ENCODE results near the gene EEF1AKMT1. TPM values are rescaled to one million over a fixed set of nuclear protein-coding genes. Genes with fewer than 3 reads are reported as not detected.

Gene EEF1AKMT1
- total RNA-seq, 1 experiment from 2014 or later = 16.5 TPM

- POLR2A ChIA-PET = no interaction called here
- no TSS peak for BruUV-seq (replicated peaks)
Observed at GRCh38 chr13:20740021-20740420, 33.7 kb downstream of the EEF1AKMT1 start.

DNA sequence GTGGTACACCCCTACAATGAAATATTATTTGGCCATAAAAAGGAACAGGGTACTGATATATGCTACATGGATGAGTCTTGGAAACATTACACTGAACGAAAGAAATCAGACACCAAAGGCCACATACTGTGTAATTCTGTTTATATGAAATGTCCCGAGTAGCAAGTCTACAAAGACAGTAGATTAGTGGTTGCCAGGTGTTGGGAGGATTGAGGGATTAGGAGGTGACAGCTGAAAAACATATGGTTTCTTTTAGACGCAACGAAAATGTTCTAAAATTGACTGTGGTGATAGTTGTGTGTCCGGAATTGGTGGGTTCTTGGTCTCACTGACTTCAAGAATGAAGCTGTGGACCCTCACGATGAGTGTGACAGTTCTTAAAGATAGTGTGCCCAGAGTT, 35.1 kb downstream of the EEF1AKMT1 start:
- Mint-ChIP-seq H3K4me3 (ENCODE audit: unreplicated experiment) (no peak overlapping the region), H3K27ac (ENCODE audit: low read depth, unreplicated experiment) (no peak overlapping the region), H3K4me1 (ENCODE audit: insufficient read depth, unreplicated experiment) (no peaks in the 10 kb centered on the region), H3K36me3 (ENCODE audit: insufficient read depth, unreplicated experiment) (peaks cover 6% of the 10 kb centered on the region), H3K27me3 (ENCODE audit: insufficient read depth, unreplicated experiment) (no peaks in the 10 kb centered on the region), H3K9me3 (ENCODE audit: unreplicated experiment) (no peaks in the 10 kb centered on the region)
- ChIA-PET CTCF (interaction anchor here (0.6 to 1.5 kb wide), 3 partner anchors 27 to 742 kb away, joined by 3 read pairs; no protein-coding TSS in a partner anchor), POLR2A (no interaction called here)
- BruUV-seq (replicated peaks) = no TSS peak
- TF ChIP-seq CTCF (IDR thresholded peaks at IDR 0.05; ENCODE audit: unreplicated experiment) = no peak
- intact Hi-C loops (cut with micrococcal nuclease) = no loop called here
- DNase-seq (ENCODE audit: unreplicated experiment) = no peak

More at GRCh38 chr13:20740021-20740420, 33.7 kb downstream of the EEF1AKMT1 start:
- no peak overlapping the region for H3K4me3 Mint-ChIP-seq (ENCODE audit: unreplicated experiment)
- intact Hi-C loops (cut with micrococcal nuclease) = no loop called here
- no peak overlapping the region for H3K27ac Mint-ChIP-seq (ENCODE audit: low read depth, unreplicated experiment)
- H3K9me3 Mint-ChIP-seq (ENCODE audit: unreplicated experiment) = no peaks in the 10 kb centered on the region
- no peaks in the 10 kb centered on the region for H3K27me3 Mint-ChIP-seq (ENCODE audit: insufficient read depth, unreplicated experiment)
- CTCF ChIA-PET = interaction anchor here (0.7 to 1.5 kb wide), 2 partner anchors 31 to 246 kb away, joined by 3 read pairs; no protein-coding TSS in a partner anchor
- H3K36me3 Mint-ChIP-seq (ENCODE audit: insufficient read depth, unreplicated experiment) = no peaks in the 10 kb centered on the region
- no peak for DNase-seq (ENCODE audit: unreplicated experiment)
- no peaks in the 10 kb centered on the region for H3K4me1 Mint-ChIP-seq (ENCODE audit: insufficient read depth, unreplicated experiment)
- TF ChIP-seq CTCF (IDR thresholded peaks at IDR 0.05; ENCODE audit: unreplicated experiment) = no peak

DNA sequence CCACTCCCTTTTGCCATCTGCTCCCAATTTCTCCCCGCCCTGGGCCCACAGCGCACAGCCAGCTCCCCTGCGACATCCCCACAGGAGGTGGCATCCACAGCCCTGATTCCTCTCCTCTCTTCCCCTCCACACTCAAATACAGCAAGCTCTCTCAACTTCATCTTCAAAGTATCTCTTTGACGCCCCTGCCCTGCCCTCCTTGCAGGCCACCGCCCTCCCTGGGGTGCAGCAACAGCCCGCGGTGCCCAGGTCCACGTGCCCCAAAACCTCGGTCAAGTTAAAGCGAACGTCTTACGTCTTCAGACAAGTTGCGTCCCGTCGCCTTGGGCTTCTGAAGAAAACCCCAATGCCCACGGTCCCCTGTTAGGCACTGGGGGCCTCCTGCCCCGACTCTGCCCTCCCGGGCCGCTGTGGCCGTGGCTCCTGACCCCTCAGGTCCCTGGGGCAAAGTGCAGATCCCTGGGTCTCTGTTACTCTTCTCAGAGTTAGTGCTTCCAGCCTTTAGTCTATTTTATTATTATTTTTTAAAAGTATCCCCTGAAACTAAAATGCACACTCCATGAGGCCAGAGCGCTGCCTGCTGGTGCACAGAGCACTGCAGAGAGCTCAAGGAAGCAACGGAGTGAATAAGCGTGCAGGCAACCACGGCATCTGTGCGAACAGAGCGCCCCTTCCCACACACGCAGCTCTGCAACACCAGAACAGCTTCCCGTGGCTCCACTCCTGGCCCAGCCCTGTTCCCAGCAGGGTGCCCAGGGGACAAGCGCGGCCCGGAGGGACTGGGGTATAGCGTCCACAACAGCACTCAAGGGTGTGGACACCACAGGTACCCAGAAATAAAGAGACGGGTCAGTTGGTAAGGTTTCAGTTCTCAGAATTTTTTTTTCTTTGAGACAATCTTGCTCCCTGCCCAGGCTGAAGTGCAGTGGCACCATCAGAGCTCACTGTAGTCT, 43.9 kb downstream of the EEF1AKMT1 start:
- Mint-ChIP-seq H3K4me1 (ENCODE audit: insufficient read depth, unreplicated experiment) (no peaks in the 10 kb centered on the region), H3K4me3 (ENCODE audit: unreplicated experiment) (no peak overlapping the region), H3K27ac (ENCODE audit: low read depth, unreplicated experiment) (no peak overlapping the region), H3K36me3 (ENCODE audit: insufficient read depth, unreplicated experiment) (peaks cover 6% of the 10 kb centered on the region), H3K27me3 (ENCODE audit: insufficient read depth, unreplicated experiment) (no peaks in the 10 kb centered on the region), H3K9me3 (ENCODE audit: unreplicated experiment) (no peaks in the 10 kb centered on the region)
- no TSS peak for BruUV-seq (replicated peaks)
- no peak for TF ChIP-seq CTCF (IDR thresholded peaks at IDR 0.05; ENCODE audit: unreplicated experiment)
- ChIA-PET CTCF (interaction anchor here (0.6 to 1.2 kb wide), 5 partner anchors 14 to 746 kb away, joined by 3 to 4 read pairs (median 4); no protein-coding TSS in a partner anchor), POLR2A (no interaction called here)
- intact Hi-C loops (cut with micrococcal nuclease) = no loop called here
- no peak for DNase-seq (ENCODE audit: unreplicated experiment)

DNA sequence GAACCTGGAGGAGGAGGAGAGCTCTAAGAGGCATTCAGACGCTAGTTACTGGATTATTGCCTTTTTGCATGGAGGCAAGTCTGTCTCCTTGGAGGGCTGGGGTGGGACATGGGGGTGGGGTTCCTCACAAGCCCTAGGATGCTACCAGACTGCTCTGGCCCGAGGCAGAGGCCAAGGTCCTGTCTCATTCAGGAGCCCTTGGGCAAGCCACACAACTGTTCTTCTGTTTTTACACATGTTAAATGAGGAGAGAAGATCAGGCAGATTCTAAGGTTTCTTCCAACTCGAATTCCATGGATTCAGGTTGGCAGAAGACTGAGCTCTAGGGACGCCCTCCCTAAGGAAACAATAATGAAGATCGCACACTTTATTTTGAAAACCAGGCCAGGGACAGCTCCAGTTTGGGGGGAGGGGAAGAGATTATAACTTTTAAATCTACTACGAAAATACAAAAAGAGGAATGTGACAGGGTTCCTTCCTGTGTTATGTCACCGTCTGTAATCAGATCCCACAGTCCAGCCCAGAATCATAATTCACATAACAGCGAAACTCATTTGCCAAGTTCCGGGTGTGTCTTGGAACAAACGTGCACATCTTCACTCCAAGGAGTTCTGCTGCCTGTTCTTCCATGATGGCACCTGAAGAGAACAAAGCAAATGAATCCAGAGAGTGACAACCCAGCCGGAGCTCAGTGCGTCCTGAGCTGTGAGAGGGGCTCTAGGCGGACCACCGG, 45.0 kb downstream of the EEF1AKMT1 start:
- intact Hi-C loops (cut with micrococcal nuclease) = no loop called here
- no peaks in the 10 kb centered on the region for H3K4me1 Mint-ChIP-seq (ENCODE audit: insufficient read depth, unreplicated experiment)
- no peaks in the 10 kb centered on the region for H3K9me3 Mint-ChIP-seq (ENCODE audit: unreplicated experiment)
- H3K27ac Mint-ChIP-seq (ENCODE audit: low read depth, unreplicated experiment) = no peak overlapping the region
- TF ChIP-seq CTCF (IDR thresholded peaks at IDR 0.05; ENCODE audit: unreplicated experiment) = no peak
- POLR2A ChIA-PET = no interaction called here
- no TSS peak for BruUV-seq (replicated peaks)
- no peak for DNase-seq (ENCODE audit: unreplicated experiment)
- peaks cover 2% of the 10 kb centered on the region for H3K36me3 Mint-ChIP-seq (ENCODE audit: insufficient read depth, unreplicated experiment)
- H3K4me3 Mint-ChIP-seq (ENCODE audit: unreplicated experiment) = no peak overlapping the region
- CTCF ChIA-PET = interaction anchor here (0.6 to 1.0 kb wide), 2 partner anchors 13 to 196 kb away, joined by 3 to 4 read pairs; no protein-coding TSS in a partner anchor
- no peaks in the 10 kb centered on the region for H3K27me3 Mint-ChIP-seq (ENCODE audit: insufficient read depth, unreplicated experiment)

Measured in MCF 10A (cell line).